GM21447 (cell line): ENCODE measurements around the gene TPST2.

Experiments
- ATAC-seq: cut with Tn5 transposase; IDR thresholded peaks from one replicate; pipeline ENCODE4 v1.9.1; 2021; ENCODE audit not compliant: unreplicated experiment

Gene TPST2

DNA sequence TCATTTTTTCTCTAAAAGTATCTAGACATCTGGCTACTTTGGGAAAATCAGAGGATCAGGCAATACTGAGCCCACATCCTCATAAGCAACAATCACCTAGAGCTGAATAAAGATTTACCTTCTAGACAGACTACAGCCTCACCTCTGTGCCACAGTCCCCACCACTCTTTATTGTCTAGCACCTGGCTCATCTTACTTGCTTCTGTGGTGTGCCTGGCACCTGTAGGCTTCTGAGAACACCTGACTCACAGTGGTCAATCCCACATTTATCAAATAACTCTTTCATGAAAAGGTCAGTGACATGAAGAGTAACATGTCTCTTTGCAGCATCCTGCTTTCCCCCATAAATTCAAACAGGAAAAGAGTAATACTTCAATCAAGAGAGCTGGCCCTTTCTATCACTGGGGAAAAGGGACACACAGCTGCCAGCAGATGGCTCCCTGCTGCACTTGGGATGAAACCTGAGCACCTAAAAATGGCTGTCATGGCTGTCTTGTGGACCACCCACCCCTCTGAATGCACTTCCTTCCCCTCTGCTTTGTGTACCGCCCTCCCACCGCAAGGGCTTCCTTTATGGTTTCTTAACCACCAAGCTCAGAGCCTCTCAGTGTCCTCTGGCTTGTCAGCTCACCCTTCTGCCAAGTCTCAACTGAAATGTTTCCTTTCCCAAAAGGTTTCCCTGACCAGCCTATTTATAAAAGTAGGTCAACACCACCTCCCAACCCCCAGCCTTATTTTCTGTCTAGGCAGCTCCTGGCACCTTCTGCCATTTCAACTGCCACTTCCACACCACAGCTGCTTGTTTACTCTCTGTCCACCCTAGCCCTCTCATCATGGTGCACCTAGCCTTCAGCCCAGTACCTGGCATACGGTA lies 87.0 kb downstream of the TPST2 start:
- no peak for ATAC-seq

DNA sequence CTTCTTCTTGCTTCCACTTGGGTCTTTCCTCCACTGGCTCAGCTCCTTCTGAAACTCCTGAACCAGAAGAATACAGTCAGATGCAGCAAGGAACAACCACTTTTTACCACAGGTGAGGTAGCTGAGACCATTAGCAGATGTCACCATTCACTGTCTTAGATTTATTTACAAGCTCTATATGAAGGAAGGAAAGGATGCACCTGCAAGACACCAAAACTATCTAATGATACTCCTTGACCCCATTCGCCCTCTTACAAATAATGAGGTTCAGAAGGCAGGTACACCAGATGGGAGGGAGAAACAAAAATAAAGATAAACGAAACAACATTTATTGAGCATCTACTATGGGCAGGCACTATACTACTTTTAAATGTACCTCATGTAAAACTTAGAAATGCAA lies 87.9 kb downstream of the TPST2 start:
- ATAC-seq, result no peak

DNA sequence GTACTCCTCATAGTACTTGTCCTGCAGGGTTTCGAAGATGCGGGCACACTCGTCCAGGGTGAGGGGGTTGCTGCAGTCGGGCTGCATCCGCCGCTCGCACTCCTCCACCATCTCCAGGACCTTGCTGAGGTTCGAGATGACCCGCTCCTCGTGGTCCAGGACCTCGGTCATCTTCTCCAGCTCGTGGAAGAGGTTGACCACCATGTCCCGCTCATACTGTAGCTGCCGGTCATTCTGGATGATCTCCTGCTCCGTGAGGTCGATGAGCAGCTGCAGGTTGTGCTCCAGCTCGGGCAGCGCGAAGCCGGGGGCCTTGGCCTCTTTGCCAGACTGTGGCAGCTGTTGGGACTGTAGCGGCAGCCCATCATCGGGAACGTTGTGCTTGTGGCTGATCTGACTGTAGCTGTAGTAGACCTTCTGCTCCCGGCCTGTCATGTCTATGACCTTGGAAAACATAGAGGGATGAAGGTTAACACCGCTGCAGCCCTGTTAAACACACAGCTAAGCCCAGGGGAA lies 90.7 kb downstream of the TPST2 start:
- no peak for ATAC-seq

DNA sequence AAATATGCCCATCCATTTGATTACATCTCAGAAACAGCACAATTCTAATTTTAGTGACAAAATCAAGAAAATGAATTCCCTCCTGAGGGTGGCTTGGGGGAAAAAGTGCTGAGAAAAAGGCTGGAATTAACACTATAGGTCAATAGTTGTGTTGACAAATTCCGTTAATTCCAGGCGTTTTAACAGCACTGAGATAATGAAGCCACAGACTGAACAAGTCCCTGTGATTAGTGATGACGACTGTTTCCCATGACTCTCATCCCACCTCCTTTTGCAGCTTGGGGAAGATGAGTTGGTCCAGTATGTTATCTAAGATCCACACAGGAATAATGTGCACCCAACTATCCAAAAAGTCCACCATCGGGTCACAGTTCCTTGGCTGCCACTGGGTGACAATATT lies 93.5 kb downstream of the TPST2 start:
- no peak for ATAC-seq

DNA sequence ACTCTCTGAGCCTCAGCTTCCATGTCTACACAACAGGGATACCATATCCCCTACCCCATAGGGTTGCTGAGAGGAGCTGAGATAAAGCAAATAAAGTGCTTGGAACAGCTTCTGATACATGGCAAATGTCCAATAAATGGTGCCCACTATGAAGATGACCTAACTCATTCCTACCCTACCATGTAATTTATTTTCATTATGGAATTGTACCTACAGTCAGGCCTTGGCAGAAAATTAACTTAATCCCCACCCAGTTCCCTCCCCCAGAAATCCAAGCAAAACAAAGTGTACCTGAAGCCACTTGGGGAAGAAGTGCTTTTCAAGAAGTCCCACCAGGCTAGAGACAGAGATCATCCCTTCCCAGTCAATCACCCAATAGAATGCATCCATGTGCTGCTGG lies 95.4 kb downstream of the TPST2 start:
- no peak for ATAC-seq

DNA sequence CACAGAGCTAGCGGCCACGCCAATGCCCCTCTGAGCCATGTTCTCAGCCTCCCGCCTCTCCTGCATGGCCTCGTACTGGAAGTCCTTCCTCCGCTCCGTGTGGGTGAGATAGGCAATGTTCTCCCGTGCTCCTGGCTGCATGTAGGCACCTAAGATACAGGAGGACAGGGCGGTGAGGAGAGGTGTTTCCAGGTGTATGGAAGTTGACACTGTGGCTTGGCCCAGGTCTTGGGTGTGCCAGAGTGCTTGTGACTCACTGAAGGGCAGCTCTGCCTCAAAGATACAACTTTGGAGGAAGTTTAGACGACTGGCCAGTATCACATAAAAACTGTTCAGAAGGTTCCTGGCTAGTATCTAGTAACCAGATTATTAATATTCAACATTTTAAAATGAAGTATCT lies 97.7 kb downstream of the TPST2 start:
- ATAC-seq, result no peak

DNA sequence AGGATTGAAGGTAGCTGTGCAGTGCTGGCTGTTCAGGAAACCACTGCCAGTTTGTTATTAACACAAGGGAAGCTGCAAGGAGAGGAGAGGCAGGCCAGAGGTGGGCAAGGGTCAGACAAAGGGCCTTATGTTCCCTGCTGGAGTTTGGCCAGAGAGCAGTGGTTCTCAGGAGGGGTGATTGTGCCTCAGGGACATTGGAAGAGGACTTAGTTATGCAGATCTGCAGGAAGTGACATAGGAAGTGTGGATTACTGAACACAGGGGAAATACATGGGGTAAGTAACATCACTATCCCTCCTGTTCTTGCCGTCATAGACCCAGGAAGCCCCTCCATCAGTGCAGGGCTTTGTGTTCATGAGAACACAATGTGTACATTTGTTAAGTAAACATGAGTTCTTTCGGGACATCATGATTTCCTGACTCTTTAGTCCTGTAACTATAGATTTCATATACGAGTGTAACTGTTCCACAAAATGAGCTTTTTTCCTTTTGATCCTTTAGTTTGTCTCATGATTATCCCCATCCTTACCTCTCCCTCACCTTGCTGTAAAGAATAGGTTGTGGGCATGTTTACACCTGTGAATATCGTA lies 100.4 kb downstream of the TPST2 start:
- no peak for ATAC-seq

DNA sequence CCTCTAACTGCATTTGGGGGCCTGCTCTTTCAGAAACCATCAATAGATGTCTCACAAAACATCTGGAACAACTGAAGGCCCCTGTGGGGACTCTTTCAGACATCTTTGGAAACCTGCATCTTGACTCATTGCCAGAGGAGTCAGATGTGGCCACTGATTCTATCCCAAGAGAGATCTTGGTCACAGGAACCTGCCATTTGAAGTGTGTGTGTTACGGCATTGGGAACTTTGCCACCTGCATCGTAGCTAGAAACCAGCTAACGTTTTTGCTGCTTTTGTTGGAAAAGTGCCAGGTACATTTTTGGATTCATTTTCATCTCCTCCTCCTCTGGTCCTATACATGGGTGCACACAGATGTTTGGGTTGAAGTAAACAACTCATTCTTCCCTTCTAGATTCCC lies 101.9 kb downstream of the TPST2 start:
- ATAC-seq, result no peak

DNA sequence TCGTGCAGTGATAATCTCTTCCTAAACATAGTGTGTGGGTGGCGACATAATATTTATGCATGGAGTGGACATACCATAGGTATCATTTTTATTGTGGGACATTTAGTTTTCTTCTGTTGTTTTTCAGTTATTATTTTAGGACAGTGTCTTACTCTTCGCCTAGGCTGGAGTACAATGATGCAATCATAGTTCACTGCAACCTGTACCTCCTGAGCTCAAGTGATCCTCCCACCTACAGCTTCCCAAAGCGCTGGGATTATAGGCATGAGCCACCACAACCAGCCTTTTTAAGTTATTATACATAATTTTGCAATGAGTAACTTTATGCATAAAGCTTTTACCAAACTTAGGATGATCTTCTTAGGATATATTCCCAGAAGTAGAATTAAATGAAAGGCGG lies 103.5 kb downstream of the TPST2 start:
- no peak for ATAC-seq

DNA sequence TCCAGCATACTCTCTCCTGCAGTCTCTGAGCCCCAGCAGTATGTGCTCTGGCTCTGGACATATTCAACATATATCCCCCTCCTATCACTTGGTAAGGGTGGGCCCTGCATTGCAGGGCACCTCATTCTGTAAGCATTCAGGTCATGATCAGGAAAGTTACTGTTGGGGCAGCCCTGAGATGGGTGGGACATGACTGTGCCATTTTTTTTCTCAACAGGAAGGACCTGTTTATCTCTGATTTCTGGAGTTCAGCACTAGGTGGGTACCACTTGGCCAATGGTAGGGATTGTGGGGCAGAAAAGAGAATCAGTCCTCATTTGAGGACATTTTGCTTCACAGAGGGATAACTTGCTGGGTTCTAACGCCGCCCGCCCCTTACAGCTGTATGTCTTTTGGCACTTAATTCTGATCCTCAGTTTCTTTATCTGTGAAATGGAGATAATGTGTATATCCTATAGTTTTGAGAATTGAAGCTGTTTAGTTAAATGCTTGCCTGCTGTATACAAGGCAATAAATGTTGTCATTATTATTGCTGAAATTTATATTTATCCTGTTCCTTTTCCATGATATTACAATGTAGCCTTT lies 104.0 kb downstream of the TPST2 start:
- ATAC-seq, result no peak

DNA sequence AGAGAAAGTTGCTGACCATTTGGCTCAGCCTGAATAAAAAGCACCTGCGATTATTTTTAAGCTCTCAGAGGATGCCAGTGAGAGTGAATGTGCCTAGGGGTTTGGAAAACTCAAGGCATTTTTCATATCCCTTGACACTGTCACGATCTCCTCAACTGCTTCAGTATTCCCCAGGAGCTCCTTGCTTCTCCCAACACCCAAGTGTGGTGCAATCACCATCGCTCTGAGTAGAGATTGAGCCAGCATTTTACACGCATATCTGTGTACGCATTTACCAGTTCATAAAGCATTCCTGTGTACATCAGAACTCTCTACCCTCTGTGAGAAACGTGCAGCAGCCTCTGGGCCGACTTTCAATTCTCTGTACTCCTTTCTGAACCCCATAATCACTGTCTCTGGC lies 104.9 kb downstream of the TPST2 start:
- ATAC-seq, result no peak

DNA sequence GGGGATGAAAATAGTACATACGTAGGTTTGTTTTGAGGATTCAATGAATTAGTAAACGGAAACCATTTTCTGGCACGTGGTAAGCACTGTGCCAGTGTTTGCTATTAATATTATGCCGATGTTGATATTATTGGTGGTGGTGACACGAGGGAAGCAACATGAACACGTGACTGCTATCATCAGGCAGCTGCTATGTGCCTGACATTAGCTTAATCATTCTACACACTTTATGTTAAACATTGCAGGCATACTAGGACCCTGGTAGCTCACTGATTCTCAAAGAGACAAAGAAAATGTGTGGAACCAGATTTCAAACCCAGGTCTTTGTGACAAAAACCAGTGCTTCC lies 105.6 kb downstream of the TPST2 start:
- ATAC-seq, result no peak

DNA sequence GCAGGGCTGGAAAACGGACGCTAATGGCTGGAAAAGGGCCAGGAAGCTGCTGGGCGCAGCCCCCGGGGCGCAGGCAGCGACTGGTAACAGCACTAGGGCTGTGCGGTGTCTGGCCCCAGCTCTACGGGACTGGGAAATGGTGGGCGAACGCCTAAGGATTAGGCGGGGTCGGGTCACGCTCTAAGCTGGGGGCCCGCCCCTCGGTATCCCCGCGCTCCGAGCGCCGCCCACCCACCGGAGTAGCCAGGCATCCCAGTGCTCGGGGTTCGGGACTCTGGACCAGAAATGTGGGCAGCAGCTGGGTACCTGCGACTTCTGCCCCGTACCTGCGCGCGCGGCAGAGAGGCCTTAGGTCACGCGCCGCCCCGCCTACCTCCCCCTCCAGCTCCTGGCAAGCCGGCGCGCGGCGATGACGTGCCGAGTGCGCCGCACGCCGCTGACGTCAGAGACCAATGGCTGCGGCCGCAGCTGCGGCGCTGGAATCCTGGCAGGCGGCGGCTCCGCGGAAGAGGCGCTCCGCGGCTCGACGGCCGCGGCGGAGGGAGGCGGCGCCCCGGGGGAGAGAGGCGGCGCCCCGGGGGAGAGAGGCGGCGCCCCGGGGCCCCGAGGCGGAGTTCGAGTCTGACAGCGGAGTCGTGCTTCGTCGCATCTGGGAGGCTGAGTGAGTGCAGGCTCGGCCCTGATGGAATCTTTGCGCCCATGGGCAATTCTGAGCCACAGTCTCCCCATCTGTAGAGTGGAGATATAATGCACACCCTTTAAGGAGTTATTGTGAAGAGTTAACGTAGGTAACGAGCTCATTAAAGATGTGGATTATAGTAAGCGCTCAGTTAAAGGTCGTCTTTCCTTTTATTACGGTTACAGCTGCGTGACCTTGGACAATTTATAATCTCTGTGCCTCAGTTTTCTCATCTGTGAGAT lies 106.2 kb downstream of the TPST2 start, which contains the start of the genes HPS4 and SRRD:
Gene HPS4 (minus strand): TSS at position 345 of the 921 bp plus-strand sequence. CDS start 2,021 bp downstream, outside the sequence.
Gene SRRD (plus strand): TSS at position 439 of the 921 bp plus-strand sequence. CDS start 14 bp downstream, at position 453.
- peak; percentile 49 for ATAC-seq

DNA sequence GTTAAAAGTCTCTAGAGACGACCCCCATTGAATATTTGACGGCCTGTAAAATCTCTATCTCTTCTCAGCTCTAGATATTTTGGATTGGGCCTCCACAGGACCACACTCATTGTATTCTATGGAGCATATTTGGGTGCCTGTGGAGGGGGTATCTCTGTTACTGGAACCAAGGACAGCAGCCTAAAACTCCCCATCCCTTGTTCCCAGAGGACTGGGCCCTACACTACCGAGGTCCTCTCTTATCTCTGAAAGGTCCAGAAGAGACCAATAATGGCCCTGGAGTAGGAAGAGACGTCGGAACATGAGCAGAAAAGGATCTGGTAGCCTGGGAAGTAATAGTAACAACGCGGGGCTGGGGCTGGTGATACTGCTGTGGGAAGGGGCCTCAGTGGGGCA lies 106.9 kb downstream of the TPST2 start:
- no peak for ATAC-seq

DNA sequence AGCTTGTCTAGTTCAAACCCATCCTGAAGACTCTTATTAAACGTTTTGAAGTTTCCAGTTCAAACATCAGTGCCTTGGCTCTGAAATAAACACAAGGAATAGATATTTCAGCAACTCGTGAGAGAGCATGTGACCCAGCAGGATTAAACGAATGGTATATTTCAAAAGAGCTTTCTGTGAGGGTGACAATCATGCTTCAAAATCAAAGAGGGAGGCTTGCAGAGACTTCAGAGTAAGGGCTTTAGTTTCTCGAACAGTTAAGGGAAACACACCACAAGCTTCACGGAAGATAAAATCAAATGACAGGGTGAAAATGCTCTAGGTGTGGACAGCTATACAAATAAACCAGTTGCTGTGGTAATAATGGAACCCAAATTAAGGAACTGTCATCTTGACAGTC lies 107.8 kb downstream of the TPST2 start:
- no peak for ATAC-seq

DNA sequence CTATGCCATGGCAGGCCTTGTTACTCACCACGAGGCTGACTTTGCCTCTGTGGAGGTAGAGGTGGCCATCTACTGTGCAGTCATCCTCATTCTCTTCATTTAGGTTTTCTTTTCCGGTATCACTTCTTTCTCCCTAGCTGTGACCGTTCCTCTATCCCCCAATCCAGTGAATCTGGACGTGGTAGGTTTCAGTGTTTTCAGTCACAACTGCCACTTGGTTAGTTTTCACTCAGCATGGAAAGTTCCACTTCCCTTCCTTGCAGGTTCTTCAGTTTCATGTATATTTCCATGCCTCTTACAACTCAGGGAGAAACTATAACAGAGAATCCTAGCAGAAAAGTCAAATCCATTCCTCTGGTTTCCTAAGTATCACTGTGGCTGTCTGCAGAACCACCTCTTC lies 108.2 kb downstream of the TPST2 start:
- no peak for ATAC-seq

DNA sequence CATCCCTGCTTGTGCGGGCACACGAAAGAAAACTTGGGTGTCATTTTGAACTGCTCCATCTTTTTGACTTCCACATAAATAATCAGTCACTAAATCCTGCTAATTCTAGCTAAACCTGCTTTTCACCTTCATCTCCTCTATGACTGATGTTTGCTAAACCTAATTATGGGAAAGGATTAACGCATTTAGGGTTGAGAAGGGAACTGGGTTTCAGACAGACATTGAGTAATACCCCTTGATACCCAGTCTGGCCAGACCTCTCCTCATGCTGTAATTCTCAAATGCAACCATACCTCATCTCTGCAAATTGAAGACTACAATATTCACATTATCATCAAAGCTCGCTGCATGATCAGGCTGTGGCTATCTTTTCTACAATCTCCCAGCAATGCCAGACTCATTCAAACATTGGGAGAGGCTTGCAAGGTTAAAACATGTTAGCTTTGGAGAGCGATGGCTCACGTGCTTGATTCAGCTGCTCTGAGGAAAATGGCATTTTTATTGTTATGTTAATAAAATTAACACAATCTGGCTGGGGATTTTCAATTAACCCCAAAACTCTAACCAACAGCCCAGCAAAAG lies 108.7 kb downstream of the TPST2 start:
- ATAC-seq, result no peak

DNA sequence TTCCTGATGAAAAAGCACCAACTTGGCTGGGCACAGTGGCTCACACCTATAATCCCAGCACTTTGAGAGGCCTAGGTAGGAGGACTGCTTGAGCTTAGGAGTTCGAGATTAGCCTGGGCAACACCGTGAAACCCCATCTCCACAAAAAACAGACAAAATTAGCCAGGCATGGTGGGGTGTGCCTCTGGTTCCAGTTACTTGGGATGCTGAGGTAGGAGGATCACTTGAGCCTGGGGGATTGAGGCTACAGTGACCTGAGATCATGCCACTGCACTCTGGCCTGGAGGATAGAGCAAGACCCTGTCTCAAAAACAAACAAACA lies 109.4 kb downstream of the TPST2 start:
- no peak for ATAC-seq

DNA sequence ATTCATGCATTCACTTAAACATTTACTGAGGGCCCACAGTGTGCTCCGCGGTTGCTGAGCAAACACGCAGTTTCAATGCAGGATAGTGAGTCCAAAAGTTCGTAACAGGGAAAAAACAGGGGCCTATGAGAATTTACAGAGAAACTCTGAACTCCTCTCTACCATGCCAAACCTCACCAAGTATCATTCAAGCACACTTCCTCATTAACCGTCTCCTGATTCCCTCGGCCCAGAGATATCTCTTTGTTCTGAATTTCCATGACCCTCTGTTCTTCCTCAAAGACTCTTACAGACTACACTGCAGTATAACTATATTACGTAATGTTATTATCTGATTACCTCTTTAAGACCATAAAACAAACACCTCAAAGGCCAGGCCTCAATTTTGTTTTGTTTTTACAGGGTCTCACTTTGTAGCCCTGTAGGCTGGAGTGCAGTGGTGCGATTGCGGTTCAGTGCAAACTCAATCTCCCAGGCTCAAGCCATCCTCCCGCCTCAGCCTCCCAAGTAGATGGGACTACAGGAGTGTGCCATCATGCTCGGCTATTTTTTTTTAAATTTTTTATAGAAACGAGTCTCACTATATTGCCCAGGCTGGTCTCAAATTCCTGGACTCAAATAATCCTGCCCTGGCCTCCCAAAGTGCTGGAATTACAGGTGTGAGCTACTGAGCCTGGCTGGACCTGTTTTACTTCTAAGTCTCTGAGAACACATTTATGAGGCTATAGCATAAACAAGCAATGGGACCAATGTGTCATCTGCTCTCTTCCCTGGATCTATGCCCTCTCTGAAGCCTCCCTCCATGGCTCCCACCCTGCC lies 109.9 kb downstream of the TPST2 start:
- no peak for ATAC-seq
